Left colon (tissue), 2 donors: ENCODE results near the gene SORT1. TPM values are rescaled to one million over a fixed set of nuclear protein-coding genes. Genes with fewer than 3 reads are reported as not detected.
"Not testable (repeated sequence)": the region's sequence is repeated elsewhere in the genome, so short reads cannot be mapped to it uniquely, and the experiment has no call there.

Experiments used
- ATAC-seq: fragments of 200-7000 bp; cut with Tn5 transposase; one replicate; pipeline ENCODE4 v1.9.1; 2020; ENCODE audit warnings: mild to moderate bottlenecking, moderate library complexity
- DNase-seq, 2 donors: peaks; one replicate each; pipeline ENCODE4 v3.0.0-alpha.2; 2020
- intact Hi-C, 2 donors: fragments of 100-400 bp; cut with DNase I in 1 of 2; cut with micrococcal nuclease in 1 of 2; formaldehyde crosslinking; loops; one replicate each; pipeline versions ENCODE4 v1.11.2 to v1.14.0; 2022; cut with DNase I, micrococcal nuclease
- total RNA-seq, 2 donors: library from RNA; stranded (reverse); fragmentation: NEBNext Ultra II Directional; extraction: Animal tissue kit (Norgen Biotek cat#: 25700); gene quantifications; one replicate each; pipeline ENCODE4 v1.2.1, GENCODE V29; 2021
- donor health status: DM: no; HTN: no; CAD: no.
- donor health status: DM: yes; HTN: yes; CAD: no.

SORT1 gene
- total RNA-seq, 2 donors from 2014 or later, result 123 to 124 TPM

DNA sequence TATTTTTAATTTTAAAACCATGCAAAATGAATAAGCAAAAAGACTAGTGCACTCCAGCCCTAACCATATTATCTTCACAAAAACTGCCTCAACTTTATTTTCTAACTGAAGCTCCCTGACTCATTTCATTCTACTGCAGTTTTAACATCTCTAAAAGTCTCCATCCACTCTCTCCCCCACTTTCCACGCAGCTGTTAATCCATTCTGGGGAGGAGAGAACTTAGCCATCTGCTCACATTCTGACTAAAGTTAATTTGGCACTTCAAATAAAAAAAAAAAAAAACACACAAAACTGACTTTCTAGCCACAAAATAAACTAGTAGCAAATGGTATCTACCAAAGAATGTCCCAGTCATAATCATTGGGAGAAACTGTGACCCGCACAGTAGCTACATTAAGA, 85.5 kb downstream of the SORT1 start:
- ATAC-seq (no peak), DNase-seq (no peak)
- intact Hi-C loops, result no loop called here

DNA sequence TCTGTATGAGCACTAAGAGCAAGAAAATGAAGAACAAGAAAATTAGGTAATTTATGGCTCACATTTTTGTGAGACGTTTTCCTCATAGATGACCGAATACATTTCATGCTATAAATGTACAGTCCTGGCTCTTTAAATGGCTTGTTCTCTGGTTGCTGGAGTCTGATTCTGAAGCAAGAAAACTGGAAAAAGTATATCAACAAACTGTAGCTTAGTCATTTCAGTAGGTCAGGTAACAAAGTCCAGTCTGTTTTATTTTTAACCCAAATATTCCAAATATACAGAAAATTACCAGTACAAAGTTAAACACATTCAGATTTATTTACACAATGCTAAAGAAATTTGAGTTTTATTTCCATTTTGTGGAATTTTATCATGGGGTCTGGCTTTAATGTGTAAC, 88.4 kb downstream of the SORT1 start:
- ATAC-seq (no peak), DNase-seq (no peak)
- intact Hi-C loops, result no loop called here

DNA sequence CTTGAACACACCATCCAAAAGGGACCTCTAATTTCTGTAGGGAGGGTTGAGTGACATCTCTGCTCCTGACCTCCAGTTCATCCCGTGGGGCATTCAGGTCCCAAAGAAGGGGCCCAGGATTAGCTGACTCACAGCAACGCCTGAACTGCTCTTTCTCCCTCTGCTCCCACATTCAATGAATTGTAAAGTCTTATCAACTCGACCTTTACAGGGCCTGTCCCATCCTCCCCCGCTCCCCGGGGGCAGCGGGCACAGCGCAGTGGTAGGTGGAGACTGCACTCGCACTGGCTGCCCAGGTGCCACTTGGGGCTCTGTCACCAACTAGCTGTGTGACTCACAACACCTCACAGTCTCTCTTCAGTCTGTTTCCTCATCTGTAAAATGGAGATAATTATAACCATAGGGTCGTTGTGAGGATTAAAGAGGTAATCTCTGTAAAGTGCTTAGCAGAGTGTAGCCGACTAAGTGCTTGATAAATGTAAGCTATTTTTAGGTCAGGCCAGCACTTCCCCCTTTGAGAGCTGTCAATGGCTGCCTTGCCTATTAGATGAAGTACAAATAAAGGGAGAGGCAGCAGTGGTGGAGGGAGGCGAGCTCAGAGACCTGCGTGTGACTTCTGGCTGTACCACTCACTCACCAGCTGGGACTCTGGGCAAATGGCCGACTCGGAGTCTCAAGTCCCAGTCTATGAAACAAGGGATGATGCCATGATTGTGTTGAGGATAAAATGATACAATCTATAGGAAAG, 90.3 kb downstream of the SORT1 start:
- ATAC-seq (peak; percentile 67), DNase-seq (no peak)
- intact Hi-C loops, result no loop called here

DNA sequence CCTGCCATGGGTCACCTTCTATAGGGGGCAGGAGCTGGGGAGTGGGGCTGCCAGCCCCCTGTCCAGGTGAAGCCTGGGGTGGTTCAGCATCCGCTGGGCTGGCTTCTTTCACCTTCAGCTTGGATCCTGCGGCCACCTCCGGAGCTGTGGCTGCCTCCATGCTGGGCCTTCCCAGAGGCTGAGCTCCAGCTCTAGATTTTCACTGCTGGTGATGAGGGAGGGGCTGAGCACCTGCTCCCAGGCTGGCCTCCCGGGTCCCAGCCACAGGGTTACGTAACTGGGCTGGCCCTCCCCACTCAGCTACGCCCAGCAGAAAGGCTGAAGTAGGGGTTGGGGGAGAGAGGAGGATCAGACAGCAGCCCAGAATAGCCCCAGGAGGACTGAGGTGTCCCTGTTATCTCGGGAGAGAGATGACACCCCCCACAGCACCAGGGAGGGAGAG, 90.9 kb downstream of the SORT1 start, which contains the start of gene MYBPHL:
TSS of gene MYBPHL (minus strand) at position 180 of the 442 bp plus-strand sequence. CDS start at position 160, 20 bp downstream.
- DNase-seq, result no peak
- intact Hi-C loops, result no loop called here
- ATAC-seq, result peak; percentile 27

DNA sequence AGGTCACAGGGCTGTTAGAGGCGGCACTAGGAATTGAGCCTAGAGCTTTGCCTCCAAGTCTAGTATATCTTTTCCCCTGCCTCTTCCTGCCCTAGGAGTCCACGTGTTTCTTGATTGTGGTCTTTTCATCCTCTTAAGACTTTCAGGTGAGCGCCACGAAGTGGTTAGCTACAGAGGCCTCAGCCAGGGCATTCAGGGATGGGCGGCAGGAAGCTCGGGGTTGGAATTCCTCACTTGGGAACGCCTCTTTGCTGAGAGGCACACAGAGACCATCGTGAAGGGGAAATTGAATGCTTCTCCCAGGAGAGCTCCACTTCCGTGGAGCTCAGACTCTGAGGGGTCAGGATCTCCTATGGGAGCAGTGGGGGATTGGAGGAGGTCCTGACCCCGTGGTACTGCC, 91.7 kb downstream of the SORT1 start:
- DNase-seq, intact Hi-C loops: not testable (repeated sequence)
- peak; percentile 9 for ATAC-seq

DNA sequence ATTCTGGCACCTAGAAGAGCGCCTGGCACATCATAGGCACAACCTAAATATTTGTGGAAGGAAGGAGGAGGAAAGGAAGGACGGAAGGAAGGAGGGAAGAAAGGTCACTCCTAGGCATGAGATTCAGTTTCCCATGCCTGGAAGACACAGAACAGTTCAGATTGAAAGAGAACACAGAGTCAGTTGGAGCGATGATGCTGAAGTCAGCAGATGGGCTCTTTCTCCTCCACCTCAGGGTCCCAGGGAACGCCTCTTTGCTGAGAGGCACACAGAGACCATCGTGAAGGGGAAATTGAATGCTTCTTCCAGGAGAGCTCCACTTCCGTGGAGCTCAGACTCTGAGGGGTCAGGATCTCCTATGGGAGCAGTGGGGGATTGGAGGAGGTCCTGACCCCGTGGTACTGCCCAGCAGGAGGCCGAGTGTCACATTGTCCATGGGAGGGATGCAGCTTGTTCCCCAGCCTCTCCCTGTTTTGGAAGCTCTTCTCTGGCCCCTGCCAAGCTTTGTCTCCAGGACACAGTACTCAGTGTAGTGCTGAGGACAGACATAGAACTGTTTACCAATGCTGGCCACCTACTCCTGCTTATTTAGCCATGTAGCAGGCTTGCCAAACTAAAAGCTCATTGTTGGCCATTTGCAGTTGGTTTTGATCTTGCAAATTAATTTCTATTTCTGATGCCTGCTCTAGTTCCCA, 93.3 kb downstream of the SORT1 start:
- ATAC-seq (no peak), DNase-seq (no peak)
- intact Hi-C loops, result no loop called here

DNA sequence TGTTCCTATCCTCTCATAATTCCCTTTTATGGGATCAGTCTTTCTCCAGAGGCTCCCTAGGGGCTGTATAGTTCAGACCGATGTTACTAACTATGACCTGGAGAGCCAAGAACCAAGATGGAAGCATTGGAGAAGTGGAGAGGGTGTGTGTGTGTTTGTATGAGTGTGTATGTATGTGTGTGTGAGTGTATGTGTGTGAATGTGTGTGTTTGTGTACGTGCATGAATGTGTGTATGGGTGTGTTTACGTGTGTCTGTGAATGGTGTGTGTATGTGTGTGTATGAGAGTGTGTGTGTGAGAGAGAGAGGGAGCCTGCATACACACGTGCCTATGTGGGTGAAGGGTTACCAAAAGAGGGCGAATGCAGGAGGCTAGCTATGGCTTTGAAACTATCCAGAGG, 95.8 kb downstream of the SORT1 start:
- intact Hi-C loops, result no loop called here
- ATAC-seq, result no peak
- no peak for DNase-seq

DNA sequence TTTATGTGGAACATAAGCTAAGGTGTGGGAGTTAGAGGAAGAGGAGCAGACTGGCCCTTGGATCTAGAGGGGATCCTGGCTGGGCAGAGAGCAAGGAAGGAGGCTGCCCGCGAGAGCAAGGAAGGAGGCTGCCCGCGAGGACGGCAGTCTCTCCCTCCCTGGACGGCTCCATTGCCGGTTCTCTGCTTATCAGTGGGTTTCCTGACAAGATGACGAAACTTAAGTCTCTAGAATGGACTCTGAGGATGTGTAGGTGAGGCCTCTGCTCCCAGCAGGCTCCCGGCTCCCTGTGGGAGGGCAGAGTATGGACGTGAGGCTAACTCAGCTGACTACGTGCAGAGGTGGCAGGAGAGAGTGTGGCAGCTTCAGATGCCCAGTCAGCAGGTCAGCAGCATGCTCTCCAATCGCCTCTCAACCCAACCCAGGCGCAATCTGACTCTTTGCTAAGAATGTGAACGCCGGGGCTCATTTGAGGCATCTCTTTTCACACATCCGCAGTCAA, 97.0 kb downstream of the SORT1 start:
- ATAC-seq, result no peak
- intact Hi-C loops, result no loop called here
- DNase-seq, result no peak

DNA sequence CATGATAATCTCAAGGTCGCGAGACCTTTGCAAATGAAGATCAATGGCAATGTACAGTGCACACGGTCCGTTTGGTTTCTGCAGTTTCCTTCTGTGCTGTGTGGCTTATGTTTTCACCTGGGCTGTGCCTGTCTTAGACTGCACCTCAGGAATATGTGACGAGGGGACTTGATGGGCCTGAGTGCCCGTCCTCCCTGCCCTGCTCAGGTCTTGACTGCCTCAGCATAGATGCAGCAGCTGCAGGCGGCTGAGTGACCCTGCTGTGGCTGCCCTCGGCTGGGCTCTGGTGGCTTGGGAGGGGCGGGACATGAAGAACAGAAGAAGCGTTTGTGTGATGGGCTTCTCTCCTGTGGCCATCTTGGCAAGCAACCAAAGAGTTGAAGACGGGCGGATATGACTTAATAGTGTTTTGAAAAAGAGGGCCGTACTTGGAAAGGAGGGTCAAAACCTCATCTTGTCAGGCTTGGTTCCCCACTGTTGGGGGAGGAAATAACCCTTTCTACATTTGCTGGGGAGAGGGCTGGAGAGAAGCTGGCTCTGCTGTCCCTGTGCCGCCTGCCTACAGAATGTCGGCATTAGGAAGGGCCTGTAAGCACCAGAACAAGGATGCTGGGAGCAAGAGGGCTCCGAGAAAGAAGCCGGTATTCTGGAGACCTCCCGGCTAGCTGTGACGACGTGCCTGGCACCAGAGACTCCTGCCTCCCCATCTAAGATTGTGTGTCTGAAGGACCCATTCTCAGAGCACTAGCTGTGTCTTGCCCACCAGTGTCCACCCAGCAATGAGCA, 98.0 kb downstream of the SORT1 start:
- intact Hi-C loops, result no loop called here
- ATAC-seq, result no peak

DNA sequence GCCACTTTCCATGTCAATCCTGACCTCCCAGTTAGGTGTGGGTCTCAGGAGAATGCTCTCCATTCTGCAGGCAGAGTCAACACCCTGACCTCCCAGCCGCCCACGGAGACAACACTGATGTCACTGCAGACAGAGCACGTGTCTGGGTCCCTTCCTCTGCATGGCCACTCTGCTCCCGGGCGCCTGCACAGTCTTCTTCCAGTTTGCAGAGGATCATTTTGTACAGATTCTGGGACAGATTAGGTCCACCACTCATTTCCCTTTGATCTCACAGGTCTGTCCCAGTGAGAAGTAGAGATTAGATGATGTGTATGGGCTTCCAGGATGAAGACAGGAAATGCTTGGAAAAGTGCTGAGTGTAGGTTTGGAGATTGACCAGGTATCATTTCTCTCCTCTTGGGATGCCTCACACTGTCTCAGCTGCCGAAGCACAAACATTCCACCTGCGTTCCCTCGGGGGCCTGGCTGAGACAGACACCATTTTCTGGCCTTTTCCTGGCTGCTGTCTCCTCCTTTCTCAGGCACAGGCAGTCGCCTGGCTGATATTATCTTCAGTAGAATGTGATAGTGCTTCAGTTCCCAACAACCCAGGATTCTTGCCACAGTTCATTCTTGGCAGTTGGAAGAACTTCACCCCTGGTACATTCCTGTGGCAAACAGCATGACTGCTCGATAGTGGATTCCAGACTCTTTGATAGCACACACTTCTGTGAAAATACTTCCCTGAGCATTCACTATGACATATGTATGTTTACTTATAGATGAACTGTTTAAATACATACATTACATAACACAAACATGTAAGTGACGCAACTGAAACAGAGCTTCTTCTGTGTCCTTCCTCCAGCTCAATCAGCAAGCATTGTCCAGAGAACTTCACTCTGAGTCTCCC, 98.8 kb downstream of the SORT1 start:
- no peak for DNase-seq
- intact Hi-C loops, result no loop called here
- ATAC-seq, result no peak

More for the DNA sequence above, 98.0 kb downstream of the SORT1 start:
- DNase-seq, result no peak

DNA sequence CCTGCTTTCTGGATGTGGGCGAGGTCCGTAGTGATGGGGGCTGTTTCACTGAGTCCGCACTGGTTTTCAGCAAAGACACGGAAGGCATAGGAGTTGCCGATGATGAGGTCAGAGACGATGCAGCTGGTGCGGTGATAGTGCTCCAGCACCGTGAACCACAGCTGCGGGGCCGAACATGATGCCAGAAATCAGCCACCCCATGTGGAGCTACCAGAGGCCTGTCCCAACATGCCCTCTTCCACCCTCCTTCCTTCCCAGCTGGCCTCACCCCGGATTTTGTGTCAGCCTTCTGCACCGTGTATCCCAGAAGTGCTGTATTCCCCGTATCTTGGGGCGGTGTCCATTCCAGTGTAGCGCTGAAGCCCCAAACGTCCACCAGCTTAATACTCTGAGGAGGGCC, 100.9 kb downstream of the SORT1 start:
- intact Hi-C loops, result no loop called here
- no peak for ATAC-seq
- DNase-seq, result no peak

DNA sequence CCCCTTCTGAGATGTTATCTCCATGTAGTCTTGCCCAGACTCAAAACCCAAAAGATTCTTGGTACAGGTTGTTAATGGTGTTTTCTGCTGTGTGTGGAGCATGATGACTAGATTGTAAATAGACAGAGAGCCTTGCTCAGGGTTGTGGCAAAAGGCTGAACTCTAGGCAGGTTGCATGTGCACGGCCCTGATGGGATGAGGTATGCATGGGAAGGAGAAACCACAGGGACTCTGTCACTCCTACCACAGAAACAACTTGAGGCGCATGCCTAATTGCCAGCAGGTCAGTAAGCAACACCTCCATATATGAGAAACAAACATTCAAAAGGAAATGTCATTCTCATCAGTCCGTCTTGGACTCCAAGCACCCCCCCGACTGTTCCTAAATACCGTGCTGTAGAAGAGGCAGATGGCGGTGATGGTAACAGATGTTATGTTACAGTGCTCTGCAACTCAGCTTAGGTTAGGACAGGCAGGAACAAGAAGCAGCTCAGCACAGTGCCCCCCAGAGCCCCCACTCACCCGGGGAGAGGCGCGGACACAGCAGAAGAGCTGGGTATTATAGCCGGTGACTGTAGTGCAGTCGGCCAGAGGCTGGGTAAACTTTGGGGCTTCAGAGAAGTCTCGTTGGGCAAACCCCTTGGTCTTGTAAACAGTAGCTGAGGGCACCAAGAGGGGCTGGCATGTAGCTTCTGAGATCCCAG, 101.9 kb downstream of the SORT1 start:
- ATAC-seq (no peak), DNase-seq (no peak)
- intact Hi-C loops, result no loop called here

DNA sequence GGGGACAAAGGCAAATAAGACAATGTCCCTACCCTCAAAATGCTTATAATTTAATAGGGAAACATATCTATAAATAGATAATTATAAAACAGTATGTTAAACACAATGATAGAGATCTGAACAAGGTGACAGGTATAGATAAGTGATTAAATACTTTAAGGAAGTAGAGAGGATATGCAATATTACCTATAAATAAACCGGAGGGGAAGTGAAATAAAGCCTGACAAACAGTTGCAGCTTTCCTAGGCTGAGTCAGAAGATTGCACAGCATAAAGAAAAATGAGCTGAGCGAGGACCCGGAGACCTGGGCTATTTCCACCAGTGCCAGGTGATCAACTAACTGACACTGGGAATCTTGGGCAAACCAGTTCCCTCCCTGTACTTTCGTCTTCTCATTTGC, 103.2 kb downstream of the SORT1 start:
- intact Hi-C loops, result no loop called here
- no peak for DNase-seq
- ATAC-seq, result no peak

DNA sequence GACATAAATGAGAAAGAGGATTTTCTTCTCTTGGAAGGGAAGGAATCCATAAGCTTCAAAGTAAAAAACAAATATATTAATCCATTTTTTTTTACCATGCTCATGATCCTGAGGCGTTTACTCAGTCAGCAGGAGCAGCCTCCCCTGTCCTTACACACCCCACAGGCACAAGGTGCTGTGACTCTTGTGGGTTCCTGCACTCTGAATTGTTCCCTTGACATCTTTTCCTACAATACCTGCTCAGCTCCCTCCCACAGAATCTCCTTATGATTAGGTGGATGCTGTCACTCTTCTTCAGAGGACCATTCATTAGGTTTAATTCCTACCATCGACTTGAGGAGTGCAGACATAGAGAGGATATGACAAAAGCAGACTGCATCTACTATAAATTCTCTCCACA, 104.7 kb downstream of the SORT1 start:
- no peak for DNase-seq
- ATAC-seq, result no peak
- intact Hi-C loops, result no loop called here

DNA sequence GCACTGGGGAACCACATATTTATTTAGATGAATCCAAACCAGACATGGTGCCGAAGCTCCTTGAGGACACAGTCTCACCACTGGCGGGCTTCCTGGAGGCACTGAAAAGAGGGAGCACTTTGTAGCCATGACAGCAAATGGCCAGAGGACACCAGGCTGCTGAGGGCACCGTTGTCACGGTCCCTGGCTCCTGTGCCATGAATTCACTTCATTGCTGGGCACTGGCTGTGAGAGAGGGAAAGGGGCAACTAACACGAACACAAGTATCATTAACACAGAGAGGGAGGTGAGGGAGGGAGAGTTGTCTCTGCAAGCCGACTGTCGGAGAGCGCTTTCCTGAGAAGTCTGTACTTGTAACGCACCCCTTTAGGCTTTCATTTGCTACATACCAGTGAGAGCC, 105.4 kb downstream of the SORT1 start:
- no peak for ATAC-seq
- intact Hi-C loops, result no loop called here
- no peak for DNase-seq

DNA sequence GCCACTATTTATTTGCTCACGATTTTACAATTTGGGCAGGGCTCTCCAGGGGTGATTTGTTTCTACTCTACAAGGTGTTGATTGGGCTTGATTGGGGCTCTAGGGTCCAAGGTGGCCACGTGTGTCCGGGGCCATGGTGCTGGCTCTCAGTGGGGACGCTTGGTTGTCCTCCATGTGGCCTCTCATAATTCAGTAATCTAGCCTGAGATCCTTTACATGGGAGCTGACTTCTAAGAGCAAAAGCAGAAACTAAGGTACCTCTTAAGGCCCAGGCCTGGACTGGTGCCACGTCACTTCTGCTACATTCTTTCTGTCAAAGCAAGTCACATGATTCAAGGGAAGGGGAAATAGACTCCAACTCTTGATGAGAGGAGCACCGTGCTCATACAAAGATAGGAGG, 106.7 kb downstream of the SORT1 start:
- DNase-seq (no peak), ATAC-seq (no peak)
- intact Hi-C loops, result no loop called here

DNA sequence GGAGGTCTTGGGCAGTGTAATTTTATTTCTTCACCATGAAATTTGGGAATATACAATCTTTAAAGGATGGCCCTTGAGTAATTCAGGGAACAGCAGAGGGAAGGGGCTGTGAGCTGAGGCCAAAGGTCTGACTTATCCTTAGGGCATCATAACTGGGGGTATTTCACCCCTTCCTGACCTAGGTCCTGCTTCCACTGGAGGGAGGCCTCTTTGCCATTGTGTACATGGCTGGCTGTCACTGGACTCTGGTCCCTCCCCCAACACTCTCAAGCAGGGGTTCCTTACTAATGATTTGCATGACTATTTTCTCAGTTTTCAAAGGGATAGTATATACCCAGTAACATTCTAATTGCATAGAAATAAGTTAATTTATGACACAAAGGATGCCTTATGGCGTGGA, 107.6 kb downstream of the SORT1 start:
- intact Hi-C loops, result no loop called here
- ATAC-seq (no peak), DNase-seq (no peak)

DNA sequence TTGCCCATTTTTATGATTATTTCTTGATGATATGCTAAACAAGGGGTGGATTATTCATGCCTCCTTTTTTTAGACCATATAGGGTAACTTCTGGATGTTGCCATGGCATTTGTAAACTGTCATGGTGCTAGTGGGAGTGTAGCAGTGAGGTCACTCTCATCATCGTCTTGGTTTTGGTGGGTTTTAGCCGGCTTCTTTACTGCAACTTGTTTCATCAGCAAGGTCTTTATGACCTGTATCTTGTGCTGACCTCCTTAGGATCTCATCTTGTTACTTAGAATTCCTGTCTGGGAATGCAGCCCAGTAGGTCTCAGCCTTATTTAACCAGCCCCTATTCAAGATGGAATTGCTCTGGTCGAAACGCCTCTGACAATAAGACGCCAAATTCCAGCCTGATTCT, 111.0 kb downstream of the SORT1 start:
- DNase-seq, intact Hi-C loops, ATAC-seq: not testable (repeated sequence)
